HepG2 (cell line): ENCODE results near the gene SMAP1. TPM values are rescaled to one million over a fixed set of nuclear protein-coding genes. Genes with fewer than 3 reads are reported as not detected.

Experiments used
- ATAC-seq: fragments of 200-7000 bp; cut with Tn5 transposase; 3 replicates; pipeline ENCODE4 v1.9.1; 2020; ENCODE audit warnings: mild to moderate bottlenecking, moderate library complexity
- BruUV-seq: library from RNA; stranded (reverse); fragments of 400-500 nt; replicated peaks from 2 replicates; lab custom pipeline; 2021; lab: Mats Ljungman, UMichigan
- CTCF ChIA-PET: fragments of 300-600 bp; formaldehyde crosslinking; extraction: SDS; loops from one replicate; lab custom pipeline; 2021; ENCODE audit warnings: low total read pairs, inconsistent platforms, low intra/inter-chr PET ratio; lab: Yijun Ruan, JAX
- POLR2A ChIA-PET: fragments of 350-600 bp; sonication (Branson Sonifier 250); formaldehyde crosslinking; loops from one replicate; lab custom pipeline; 2020; ENCODE audit warnings: antibody characterized with exemption, inconsistent platforms; lab: Yijun Ruan, JAX
- DNase-seq: peaks from one replicate; pipeline ENCODE4 v3.0.0-alpha.2; 2015; ENCODE audit warnings: low spot score
- FAIRE-seq: peaks from 3 replicates; lab custom pipeline; 2011; peaks lifted over from hg19 to GRCh38; lab: Jason Lieb, UNC
- H2AFZ ChIP-seq: one replicate; pipeline ENCODE4 v1.6.1; 2011; ENCODE audit warnings: low read length, inconsistent platforms
- H3K27ac ChIP-seq: fragments of 300-600 bp; 3 replicates; pipeline ENCODE4 v1.8.0; 2011; ENCODE audit warnings: mixed run types, mild to moderate bottlenecking, mixed read lengths, low read length, inconsistent platforms; ENCODE audit not compliant: insufficient read depth; ENCODE audit errors: extremely low read length
- H3K27me3 ChIP-seq, 2 experiments: fragments of 200-600 bp in 1 of 2; 2 replicates in 1 of 2; 3 replicates in 1 of 2; pipeline versions ENCODE4 v1.6.0 to v1.8.0; 2011; ENCODE audit warnings: low read length in 2 of 2, mild to moderate bottlenecking in 2 of 2, moderate library complexity in 2 of 2, inconsistent platforms in 1 of 2; ENCODE audit not compliant: insufficient read depth in 2 of 2, control insufficient read depth in 1 of 2
- H3K36me3 ChIP-seq, 2 experiments: fragments of 200-600 bp in 1 of 2; replicated peaks in 1 of 2; 2 replicates in 1 of 2; 3 replicates in 1 of 2; pipeline versions ENCODE4 v1.5.1 to v1.8.0; 2011; ENCODE audit warnings: low read length in 2 of 2, inconsistent platforms in 1 of 2; ENCODE audit not compliant: insufficient read depth in 2 of 2, control insufficient read depth in 1 of 2
- H3K4me1 ChIP-seq: 2 replicates; pipeline ENCODE4 v1.5.1; 2012; ENCODE audit warnings: low read length, inconsistent platforms; ENCODE audit not compliant: insufficient read depth
- H3K4me2 ChIP-seq: 2 replicates; pipeline ENCODE4 v1.6.0; 2011; ENCODE audit warnings: low read depth, low read length, inconsistent platforms
- H3K4me3 ChIP-seq, 3 experiments: fragments of 200-600 bp in 1 of 3; sonication (generic), shearing (Covaris generic) in 1 of 3; replicated peaks in 1 of 3; 2 replicates each; pipeline ENCODE4 v1.5.1; 2011 to 2016; ENCODE audit warnings: low read length in 3 of 3, inconsistent platforms in 2 of 3, low read depth in 2 of 3, mild to moderate bottlenecking in 2 of 3, control low read depth in 1 of 3, mixed read lengths in 1 of 3; ENCODE audit not compliant: insufficient read depth in 1 of 3
- H3K79me2 ChIP-seq: one replicate; pipeline ENCODE4 v1.6.1; 2011; ENCODE audit warnings: low read length, inconsistent platforms; ENCODE audit not compliant: insufficient read depth
- H3K9ac ChIP-seq: 2 replicates; pipeline ENCODE4 v1.6.0; 2011; ENCODE audit warnings: mild to moderate bottlenecking, low read depth, low read length, inconsistent platforms; ENCODE audit not compliant: insufficient read depth
- H3K9me3 ChIP-seq: 2 replicates; pipeline ENCODE4 v1.5.1; 2012; ENCODE audit warnings: mild to moderate bottlenecking, low read length
- H4K20me1 ChIP-seq: 2 replicates; pipeline ENCODE4 v1.6.0; 2011; ENCODE audit warnings: inconsistent platforms, mild to moderate bottlenecking, low read length, moderate library complexity; ENCODE audit not compliant: insufficient read depth
- EP300 ChIP-seq, 3 experiments: sonication (generic) in 1 of 3; formaldehyde crosslinking in 1 of 3; IDR thresholded peaks; 2 replicates each; pipeline versions ENCODE4 v1.5.1 to v1.6.1; 2011 to 2020; ENCODE audit warnings: low read depth in 2 of 3, low read length in 2 of 3, borderline replicate concordance in 1 of 3, improper control_type of control experiment in 1 of 3, mild to moderate bottlenecking in 1 of 3, missing genetic modification reagents in 1 of 3, moderate library complexity in 1 of 3
- JUNB ChIP-seq: sonication (generic); formaldehyde crosslinking; IDR thresholded peaks from 2 replicates; pipeline ENCODE4 v1.8.0; 2022; ENCODE audit warnings: missing genetic modification reagents, mild to moderate bottlenecking, borderline replicate concordance
- KIAA2018 ChIP-seq: sonication (generic); formaldehyde crosslinking; IDR thresholded peaks from 2 replicates; pipeline ENCODE4 v1.5.0; 2020; ENCODE audit warnings: mild to moderate bottlenecking, missing genetic modification reagents, borderline replicate concordance
- SAFB2 ChIP-seq: sonication (generic); formaldehyde crosslinking; IDR thresholded peaks from 2 replicates; pipeline ENCODE4 v1.5.1; 2020; ENCODE audit warnings: missing genetic modification reagents, low read depth, mild to moderate bottlenecking, borderline replicate concordance
- TEAD3 ChIP-seq: optimal IDR thresholded peaks from 2 replicates; pipeline ENCODE3; 2016; ENCODE audit warnings: borderline replicate concordance
- THYN1 ChIP-seq: sonication (generic); formaldehyde crosslinking; IDR thresholded peaks from 2 replicates; pipeline ENCODE4 v1.8.1; 2023; ENCODE audit warnings: low read depth, mild to moderate bottlenecking, moderate library complexity, missing genetic modification reagents, borderline replicate concordance
- ZBTB33 ChIP-seq: sonication (generic); formaldehyde crosslinking; IDR thresholded peaks from 2 replicates; pipeline ENCODE4 v1.4.0; 2020; ENCODE audit warnings: missing genetic modification reagents
- ZFP62 ChIP-seq: sonication (generic); formaldehyde crosslinking; IDR thresholded peaks from 2 replicates; pipeline ENCODE4 v1.4.0; 2020; ENCODE audit warnings: missing genetic modification reagents
- ZNF230 ChIP-seq: sonication (generic); formaldehyde crosslinking; IDR thresholded peaks from 2 replicates; pipeline ENCODE4 v1.4.0; 2020; ENCODE audit warnings: mild to moderate bottlenecking, missing genetic modification reagents
- ZNF337 ChIP-seq: sonication (generic); formaldehyde crosslinking; IDR thresholded peaks from 2 replicates; pipeline ENCODE4 v1.5.1; 2020; ENCODE audit warnings: missing genetic modification reagents, low read depth, mild to moderate bottlenecking, borderline replicate concordance
- WGBS: methylation state at CpG from one replicate; pipeline ENCODE4 v1.1.6; 2017; ENCODE audit warnings: low lambda C conversion rate; 5-methylcytosine and 5-hydroxymethylcytosine counted together
- in situ Hi-C: cut with HindIII; loops from 2 replicates; pipeline ENCODE4 v1.10.0; 2017; ENCODE audit warnings: low pct_unique_long_range_greater_than_20kb; ENCODE audit not compliant: extremely low pct_ligation_motif_present
- intact Hi-C: fragments of 100-400 bp; cut with micrococcal nuclease; formaldehyde crosslinking; loops from one replicate; pipeline ENCODE4 v1.10.0; 2022; ENCODE audit not compliant: unreplicated experiment
- polyA plus RNA-seq, 8 experiments: library from polyadenylated mRNA; depleted of rRNA in 3 of 8; stranded (reverse) in 7 of 8; unstranded in 1 of 8; fragments of >200 nt; fragmentation: Illumina TruSeq in 4 of 8; extraction: Trizol in 4 of 8; gene quantifications; 2 replicates each; pipeline versions ENCODE4 v1.2.1 to v1.2.3, GENCODE V29; 2011 to 2016; ENCODE audit warnings: low read depth in 4 of 8, missing spikeins in 1 of 8, mixed read lengths in 1 of 8; ENCODE audit not compliant: insufficient read depth in 1 of 8
- total RNA-seq, 5 experiments: library from RNA; depleted of rRNA; stranded (reverse); fragments of >200 nt; fragmentation: Illumina TruSeq; extraction: Trizol; gene quantifications; 2 replicates each; pipeline ENCODE4 v1.2.3, GENCODE V29; 2016; ENCODE audit warnings: low read depth in 1 of 5
- TF ChIP-seq, protein P1 (sequence below): sonication (generic); formaldehyde crosslinking; IDR thresholded peaks from 2 replicates; pipeline ENCODE4 v1.9.0; 2021; ENCODE audit warnings: missing genetic modification reagents, mild to moderate bottlenecking, borderline replicate concordance

SMAP1 gene
- total and polyA plus RNA-seq, 2 of the 13 experiments (the other 11 are each of a cell fraction or from before 2014, with no cell fraction given): 13.4 to 17.8 TPM

DNA sequence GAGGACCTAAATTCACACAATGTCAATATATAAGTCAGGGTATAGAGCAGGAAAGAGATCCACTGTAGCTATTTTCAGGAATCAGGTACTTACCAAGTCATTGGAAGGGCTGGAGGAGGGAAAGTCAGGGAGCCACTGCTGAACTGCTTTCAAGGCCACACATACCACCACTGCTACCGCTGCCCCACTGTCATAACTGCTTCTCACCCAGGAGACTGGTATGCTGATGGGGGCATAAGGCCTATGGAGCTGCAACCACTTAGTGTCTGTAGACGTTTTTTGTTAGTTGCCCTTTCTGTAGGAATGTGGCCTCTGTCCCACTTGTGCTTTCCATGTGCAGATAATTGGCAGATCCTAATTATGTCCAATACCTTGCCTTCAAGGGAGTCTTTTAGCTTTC, 5.4 kb downstream of the SMAP1 start:
- DNase-seq (peak; percentile 6), FAIRE-seq (no peak), ATAC-seq (peak; percentile 22; the same call in 1 of the 3 replicates)
- Histone ChIP-seq H3K79me2 (peaks cover 60% of the 10 kb centered on the region), H2AFZ (no peak overlapping the region), H4K20me1 (peaks cover 6% of the 10 kb centered on the region; the same call in 1 of the 2 replicates), H3K27ac (no peak overlapping the region)
- BruUV-seq: no TSS peak
- intact Hi-C loops (no loop called here), in situ Hi-C loops (loop anchor here (10.0 kb wide), 1 partner anchor 128 kb away; no protein-coding TSS in a partner anchor)
- POLR2A ChIA-PET: interaction anchor here (1.1 kb wide), 1 partner anchor 260 kb away, joined by 4 read pairs; the partner anchor contains the start of gene FAM135A
- no peak for TF ChIP-seq THYN1 (CRISPR knock-in tag)
- no peak for TF ChIP-seq ZNF230
- TF ChIP-seq, protein P1, sequence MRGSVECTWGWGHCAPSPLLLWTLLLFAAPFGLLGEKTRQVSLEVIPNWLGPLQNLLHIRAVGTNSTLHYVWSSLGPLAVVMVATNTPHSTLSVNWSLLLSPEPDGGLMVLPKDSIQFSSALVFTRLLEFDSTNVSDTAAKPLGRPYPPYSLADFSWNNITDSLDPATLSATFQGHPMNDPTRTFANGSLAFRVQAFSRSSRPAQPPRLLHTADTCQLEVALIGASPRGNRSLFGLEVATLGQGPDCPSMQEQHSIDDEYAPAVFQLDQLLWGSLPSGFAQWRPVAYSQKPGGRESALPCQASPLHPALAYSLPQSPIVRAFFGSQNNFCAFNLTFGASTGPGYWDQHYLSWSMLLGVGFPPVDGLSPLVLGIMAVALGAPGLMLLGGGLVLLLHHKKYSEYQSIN: no peak
- TF ChIP-seq KIAA2018: no peak
- no peak for TF ChIP-seq JUNB (CRISPR knock-in tag)
- TF ChIP-seq EP300 (IDR thresholded peaks at IDR 0.05; ENCODE audit: low read depth in 2 of 2, low read length in 2 of 2): no peak
- TF ChIP-seq EP300 (CRISPR knock-in tag; IDR thresholded peaks at IDR 0.05; ENCODE audit: borderline replicate concordance): no peak
- peak; percentile 10 for TF ChIP-seq TEAD3 (CRISPR knock-in tag)
- TF ChIP-seq ZNF337 (CRISPR knock-in tag): no peak
- no peak for TF ChIP-seq SAFB2 (CRISPR knock-in tag)
- no peak for TF ChIP-seq ZFP62 (CRISPR knock-in tag)
- 0 out of 2 replicates have a peak, but pooled peaks have one; percentile 41 for TF ChIP-seq ZBTB33 (CRISPR knock-in tag)
- TF ChIP-seq, all 625 proteins: peak for 2
- H3K4me1 ChIP-seq: peaks cover 42% of the 10 kb centered on the region
- no peaks in the 10 kb centered on the region for H3K9me3 ChIP-seq
- no peak overlapping the region for H3K4me3 ChIP-seq
- 69% methylated on average over 2 of the region's 2 CpGs for WGBS
- CTCF ChIA-PET: no interaction called here
- no peak overlapping the region for H3K9ac ChIP-seq
- no peak overlapping the region for H3K4me2 ChIP-seq
- no peaks in the 10 kb centered on the region for H3K27me3 ChIP-seq
- H3K36me3 ChIP-seq: no peaks in the 10 kb centered on the region
